KMS-11 (cell line): ENCODE results near the gene KRT17.

ENCODE experiments used
- H2AFZ ChIP-seq: fragments of 200-600 bp; sonication (generic); 2 replicates; pipeline ENCODE4 v1.6.1; 2016; ENCODE audit warnings: antibody characterized with exemption, mixed run types, low read depth
- H3K27ac ChIP-seq: fragments of 200-600 bp; sonication (generic); 2 replicates; pipeline ENCODE4 v1.6.1; 2016; ENCODE audit warnings: mild to moderate bottlenecking, mixed run types
- H3K27me3 ChIP-seq: fragments of 200-600 bp; sonication (generic); 2 replicates; pipeline ENCODE4 v1.6.1; 2017; ENCODE audit warnings: mild to moderate bottlenecking, low read depth, mixed run types, moderate library complexity; ENCODE audit not compliant: insufficient read depth
- H3K36me3 ChIP-seq: fragments of 200-600 bp; sonication (generic); 2 replicates; pipeline ENCODE4 v1.6.1; 2017; ENCODE audit warnings: mild to moderate bottlenecking, mixed run types; ENCODE audit not compliant: insufficient read depth
- H3K4me1 ChIP-seq: fragments of 200-600 bp; sonication (generic); 2 replicates; pipeline ENCODE4 v1.6.1; 2016; ENCODE audit warnings: mild to moderate bottlenecking, low read depth, mixed run types; ENCODE audit not compliant: poor library complexity, severe bottlenecking
- H3K4me2 ChIP-seq: fragments of 200-600 bp; sonication (generic); 2 replicates; pipeline ENCODE4 v1.7.0; 2016; ENCODE audit warnings: mild to moderate bottlenecking, mixed run types
- H3K4me3 ChIP-seq: fragments of 200-600 bp; sonication (generic); IDR thresholded peaks from 2 replicates; pipeline ENCODE4 v1.6.1; 2017; ENCODE audit warnings: low read depth, low read length, mixed read lengths; ENCODE audit not compliant: insufficient read depth
- H3K79me2 ChIP-seq: fragments of 200-600 bp; sonication (generic); 2 replicates; pipeline ENCODE4 v1.6.1; 2016; ENCODE audit warnings: low read depth, mixed run types; ENCODE audit not compliant: insufficient read depth
- H3K9ac ChIP-seq: fragments of 200-600 bp; sonication (generic); 2 replicates; pipeline ENCODE4 v1.6.1; 2016; ENCODE audit warnings: mild to moderate bottlenecking, mixed run types
- H4K20me1 ChIP-seq: fragments of 200-600 bp; sonication (generic); 2 replicates; pipeline ENCODE4 v1.6.1; 2016; ENCODE audit warnings: mild to moderate bottlenecking, mixed run types; ENCODE audit not compliant: insufficient read depth
- CTCF ChIP-seq: fragments of 200-600 bp; sonication (generic); conservative IDR thresholded peaks from 2 replicates; pipeline ENCODE4 v1.6.1; 2017; ENCODE audit warnings: low read depth, mild to moderate bottlenecking, antibody characterized with exemption, low read length, moderate library complexity, mixed read lengths

Gene KRT17

GRCh38 chr17:41666237-41666641 lies 41.9 kb upstream of the KRT17 start:
- Histone ChIP-seq H3K36me3 (no peaks in the 10 kb centered on the region), H3K4me2 (peak overlapping the region; percentile 76), H2AFZ (peak overlapping the region; percentile 71; the same call in 1 of the 2 replicates), H3K27me3 (peaks cover 11% of the 10 kb centered on the region), H3K79me2 (no peaks in the 10 kb centered on the region), H3K4me1 (peaks cover 57% of the 10 kb centered on the region), H3K9ac (peak overlapping the region; percentile 61), H4K20me1 (no peaks in the 10 kb centered on the region), H3K27ac (peak overlapping the region; percentile 77), H3K4me3 (no peak overlapping the region)
- TF ChIP-seq CTCF, result peak; percentile 55

GRCh38 chr17:41665566-41666236 lies 41.3 kb upstream of the KRT17 start:
- Histone ChIP-seq H3K79me2 (no peaks in the 10 kb centered on the region), H3K36me3 (no peaks in the 10 kb centered on the region), H3K9ac (peak overlapping the region; percentile 61), H3K4me3 (no peak overlapping the region), H3K27ac (peak overlapping the region; percentile 77), H4K20me1 (no peaks in the 10 kb centered on the region), H3K4me2 (peak overlapping the region; percentile 81), H3K4me1 (peaks cover 57% of the 10 kb centered on the region), H3K27me3 (peaks cover 11% of the 10 kb centered on the region), H2AFZ (peak overlapping the region; percentile 71)
- peak; percentile 95 for TF ChIP-seq CTCF

- H3K4me1 ChIP-seq, result peaks cover 53% of the 10 kb centered on the region
Observed at GRCh38 chr17:41664587-41665565, 40.5 kb upstream of the KRT17 start.

GRCh38 chr17:41664172-41664457 lies 39.7 kb upstream of the KRT17 start:
- Histone ChIP-seq H3K4me3 (no peak overlapping the region), H3K27ac (no peak overlapping the region)
- no peak for TF ChIP-seq CTCF

More at GRCh38 chr17:41664587-41665565, 40.5 kb upstream of the KRT17 start:
- Histone ChIP-seq H3K9ac (peak overlapping the region; percentile 61; the same call in 1 of the 2 replicates), H3K4me3 (no peak overlapping the region), H3K36me3 (no peaks in the 10 kb centered on the region), H3K27ac (peak overlapping the region; percentile 77), H4K20me1 (no peaks in the 10 kb centered on the region), H3K4me2 (peak overlapping the region; percentile 81), H3K79me2 (no peaks in the 10 kb centered on the region), H2AFZ (peak overlapping the region; percentile 71), H3K27me3 (peaks cover 11% of the 10 kb centered on the region)
- no peak for TF ChIP-seq CTCF

More at GRCh38 chr17:41664172-41664457, 39.7 kb upstream of the KRT17 start:
- Histone ChIP-seq H3K4me2 (no peak overlapping the region), H4K20me1 (no peaks in the 10 kb centered on the region), H2AFZ (no peak overlapping the region), H3K27me3 (peaks cover 11% of the 10 kb centered on the region), H3K79me2 (no peaks in the 10 kb centered on the region), H3K9ac (no peak overlapping the region), H3K4me1 (peaks cover 46% of the 10 kb centered on the region), H3K36me3 (no peaks in the 10 kb centered on the region)
